Fibroblast of pulmonary artery (primary cell): ENCODE data around the gene S100A11.
"Not testable (repeated sequence)": the region's sequence is repeated elsewhere in the genome, so short reads cannot be mapped to it uniquely, and the experiment has no call there.

Source experiments
- DNase-seq: peaks from one replicate; pipeline ENCODE4 v3.0.0-alpha.2; 2010; ENCODE audit warnings: low read depth
- H3K4me3 ChIP-seq: replicated peaks from 2 replicates; pipeline ENCODE4 v1.5.1; 2011; ENCODE audit warnings: low read depth, mild to moderate bottlenecking, control low read depth, low read length, moderate library complexity
- TF ChIP-seq, protein P1 (sequence below): IDR thresholded peaks from 2 replicates; pipeline ENCODE4 v1.5.1; 2011; ENCODE audit warnings: mild to moderate bottlenecking, control low read depth, low read length, inconsistent platforms; ENCODE audit errors: missing control alignments

S100A11 gene

DNA sequence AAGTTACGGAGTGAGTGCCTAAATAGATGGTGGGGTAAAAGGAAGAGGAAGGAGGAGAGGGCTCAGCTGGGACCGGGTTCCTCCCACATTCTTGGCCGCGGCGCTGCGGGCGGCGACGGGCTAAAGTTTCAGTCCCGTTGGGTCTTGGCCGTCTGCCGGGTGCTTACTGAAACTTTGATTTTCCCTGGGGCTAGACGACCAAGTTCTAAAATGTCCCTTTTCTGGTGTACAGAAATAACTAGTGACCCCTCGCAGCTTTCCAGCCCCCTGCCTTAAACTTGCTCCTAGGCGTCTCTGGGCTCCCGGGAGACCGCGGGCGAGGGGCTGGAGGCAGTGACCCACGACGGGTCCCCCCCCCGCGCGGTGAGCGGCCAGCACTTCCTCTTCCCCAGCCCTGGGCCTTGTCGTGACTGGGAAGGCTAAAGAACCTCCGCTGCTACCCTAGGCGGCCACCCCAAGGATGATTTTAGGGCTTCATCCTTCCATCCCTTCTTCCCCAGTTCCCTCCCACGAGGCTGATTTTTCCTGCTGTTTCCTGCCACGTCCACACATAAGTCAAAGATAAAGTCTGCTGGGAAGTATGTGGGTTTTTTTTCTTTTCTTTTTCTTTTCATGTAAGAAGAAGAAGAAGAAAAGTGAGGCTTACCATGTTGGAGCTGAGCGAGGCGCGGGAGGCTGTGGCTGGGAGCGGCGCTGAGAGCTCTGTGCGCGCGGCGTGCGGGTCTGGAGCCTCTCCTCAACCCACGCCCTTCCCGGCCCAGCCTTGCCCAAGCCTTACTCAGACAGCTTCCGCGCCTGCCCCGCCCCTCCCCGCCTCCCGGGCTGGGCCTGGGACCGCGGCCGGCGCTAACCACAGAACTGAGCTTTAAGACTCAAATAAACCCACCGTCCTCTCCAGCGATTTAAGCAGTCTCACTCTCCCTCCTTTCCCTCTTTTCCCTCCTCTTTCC is at the start of gene S100A11:
Gene S100A11 (minus strand): TSS at position 738 of the 950 bp plus-strand sequence. CDS start 89 bp downstream, at position 649.
- peak within 1 kb of the TSS; percentile 97 for H3K4me3 ChIP-seq
- TF ChIP-seq, protein P1, sequence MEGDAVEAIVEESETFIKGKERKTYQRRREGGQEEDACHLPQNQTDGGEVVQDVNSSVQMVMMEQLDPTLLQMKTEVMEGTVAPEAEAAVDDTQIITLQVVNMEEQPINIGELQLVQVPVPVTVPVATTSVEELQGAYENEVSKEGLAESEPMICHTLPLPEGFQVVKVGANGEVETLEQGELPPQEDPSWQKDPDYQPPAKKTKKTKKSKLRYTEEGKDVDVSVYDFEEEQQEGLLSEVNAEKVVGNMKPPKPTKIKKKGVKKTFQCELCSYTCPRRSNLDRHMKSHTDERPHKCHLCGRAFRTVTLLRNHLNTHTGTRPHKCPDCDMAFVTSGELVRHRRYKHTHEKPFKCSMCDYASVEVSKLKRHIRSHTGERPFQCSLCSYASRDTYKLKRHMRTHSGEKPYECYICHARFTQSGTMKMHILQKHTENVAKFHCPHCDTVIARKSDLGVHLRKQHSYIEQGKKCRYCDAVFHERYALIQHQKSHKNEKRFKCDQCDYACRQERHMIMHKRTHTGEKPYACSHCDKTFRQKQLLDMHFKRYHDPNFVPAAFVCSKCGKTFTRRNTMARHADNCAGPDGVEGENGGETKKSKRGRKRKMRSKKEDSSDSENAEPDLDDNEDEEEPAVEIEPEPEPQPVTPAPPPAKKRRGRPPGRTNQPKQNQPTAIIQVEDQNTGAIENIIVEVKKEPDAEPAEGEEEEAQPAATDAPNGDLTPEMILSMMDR = no peak
- DNase-seq = peak; percentile 85

DNA sequence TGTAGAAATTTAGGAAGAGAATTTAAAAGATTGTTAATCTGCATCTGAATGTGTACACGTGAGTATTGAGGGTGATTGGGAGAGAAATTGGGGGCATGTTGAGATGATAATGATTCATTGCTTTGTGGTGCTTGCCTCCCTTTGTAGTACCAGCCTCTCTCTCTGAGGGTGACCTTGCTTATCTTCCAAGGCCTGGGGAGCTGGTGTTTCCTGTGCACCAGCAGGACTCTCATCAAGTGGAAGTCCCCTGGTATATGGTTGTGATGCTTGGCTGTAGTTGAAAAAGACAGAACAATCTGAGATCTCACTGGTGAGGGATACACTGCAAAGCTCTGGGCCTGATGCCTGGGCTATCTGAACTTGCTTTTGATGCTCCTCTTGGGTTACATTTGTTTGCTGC is 48.0 kb upstream of the S100A11 start:
- no peak for DNase-seq
- no peak overlapping the region for H3K4me3 ChIP-seq
- TF ChIP-seq, protein P1 = no peak

DNA sequence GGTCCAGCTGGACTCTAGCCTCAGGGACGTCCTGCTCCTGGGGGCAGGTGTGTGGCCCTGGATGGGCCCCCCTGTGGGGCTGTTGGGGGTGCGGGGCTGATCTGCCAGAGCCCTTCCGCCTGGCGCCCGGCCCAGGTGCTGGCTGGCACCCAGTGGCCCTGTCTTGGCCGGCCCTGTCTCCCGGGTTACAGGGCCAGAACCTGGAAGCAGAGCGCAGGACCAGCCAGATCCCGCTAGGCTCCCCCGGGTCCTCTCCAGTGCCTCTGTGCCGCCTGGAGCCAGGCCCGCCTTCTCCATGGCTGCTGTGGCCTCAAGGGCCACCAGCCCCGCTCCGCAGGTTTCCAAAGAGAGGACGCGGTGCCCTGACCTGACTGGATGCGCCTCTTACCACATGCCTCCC is 44.2 kb upstream of the S100A11 start:
- not testable (repeated sequence) for H3K4me3 ChIP-seq, DNase-seq

DNA sequence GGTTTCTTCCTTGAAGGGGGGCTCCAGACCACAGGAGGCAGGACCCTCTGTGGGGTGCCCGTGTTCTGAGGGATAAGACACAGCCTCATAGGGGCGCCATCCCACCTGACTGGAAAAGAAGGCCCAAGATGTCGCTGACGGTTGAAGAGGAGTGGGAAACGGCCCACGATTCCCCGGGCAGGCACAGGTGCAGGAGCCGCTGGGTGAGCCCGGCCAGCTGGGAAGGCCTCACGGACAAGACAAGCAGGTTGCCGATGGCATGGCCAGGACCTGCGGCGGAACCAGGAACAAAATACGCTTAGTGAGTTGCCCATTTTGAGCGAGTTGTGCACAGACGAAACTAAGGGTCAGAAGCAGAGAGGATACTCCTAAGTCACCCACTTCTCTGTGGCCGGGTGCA is 43.7 kb upstream of the S100A11 start:
- not testable (repeated sequence) for DNase-seq

DNA sequence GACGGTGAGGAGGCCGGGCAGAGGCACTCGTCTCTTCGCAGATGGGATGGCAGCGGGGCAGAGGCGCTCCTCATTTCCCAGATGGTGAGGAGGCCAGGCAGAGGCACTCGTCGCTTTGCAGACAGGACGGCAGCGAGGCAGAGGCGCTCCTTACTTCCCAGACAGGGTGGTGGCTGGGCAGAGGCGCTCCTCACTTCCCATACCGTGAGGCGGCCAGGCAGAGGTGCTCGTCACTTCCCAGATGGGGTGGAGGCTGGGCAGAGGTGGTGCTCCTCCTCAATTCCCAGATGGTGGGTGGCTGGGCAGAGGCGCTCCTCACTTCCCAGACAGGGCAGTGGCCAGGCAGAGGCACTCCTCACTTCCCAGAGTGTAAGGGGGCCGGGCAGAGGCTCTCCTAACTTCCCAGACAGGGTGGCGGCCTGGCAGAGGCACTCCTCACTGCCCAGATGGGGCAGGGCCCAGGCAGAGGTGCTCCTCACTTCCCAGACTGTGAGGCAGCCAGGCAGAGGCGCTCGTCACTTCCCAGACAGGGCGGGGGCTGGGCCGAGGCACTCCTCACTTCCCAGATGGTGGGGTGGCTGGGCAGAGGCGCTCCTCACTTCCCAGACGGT is 42.1 kb upstream of the S100A11 start:
- no peak for DNase-seq
- TF ChIP-seq, protein P1 = no peak
- no peak overlapping the region for H3K4me3 ChIP-seq

More for the DNA sequence above, 43.7 kb upstream of the S100A11 start:
- not testable (repeated sequence) for H3K4me3 ChIP-seq

DNA sequence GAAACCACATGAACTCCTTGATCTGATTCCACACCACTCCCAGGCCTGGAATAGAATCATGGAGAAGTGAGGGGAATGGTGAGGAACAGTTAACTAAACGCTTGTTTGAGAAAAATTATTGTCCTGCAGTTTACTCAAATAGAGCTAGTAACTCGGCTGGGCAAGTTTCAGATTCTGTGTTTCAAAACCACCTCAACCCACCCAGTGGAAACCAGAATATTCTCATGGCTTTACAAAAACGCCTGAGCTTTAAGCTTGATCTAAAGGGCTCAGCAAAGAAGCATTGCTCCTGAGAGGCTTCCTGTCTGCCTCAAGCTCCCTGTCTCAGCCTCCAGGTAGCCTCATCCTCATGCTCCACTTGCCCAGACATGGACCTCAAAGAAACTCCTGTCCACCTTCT is 35.5 kb upstream of the S100A11 start:
- no peak overlapping the region for H3K4me3 ChIP-seq
- DNase-seq = no peak
- TF ChIP-seq, protein P1 = no peak

DNA sequence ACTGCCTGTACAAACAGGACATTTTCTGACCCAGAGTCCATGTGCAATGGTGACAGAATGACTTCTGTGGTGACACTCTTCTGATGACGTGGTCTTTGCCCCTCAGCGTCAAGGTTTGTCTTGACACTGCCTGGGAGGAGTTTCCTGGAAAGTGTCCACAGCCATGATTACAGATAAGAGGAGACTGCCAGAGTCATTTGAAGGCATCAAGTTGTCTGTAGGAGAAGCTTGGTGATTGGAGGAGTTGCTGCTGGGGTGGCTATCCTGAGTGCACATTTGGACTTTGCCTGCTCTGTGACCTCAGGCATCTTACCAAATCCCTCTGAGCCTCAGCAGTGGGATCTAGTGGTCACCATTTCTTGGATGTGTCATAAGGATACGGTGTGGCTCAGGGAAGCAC is 34.3 kb upstream of the S100A11 start:
- no peak for DNase-seq
- H3K4me3 ChIP-seq = no peak overlapping the region
- TF ChIP-seq, protein P1 = no peak

DNA sequence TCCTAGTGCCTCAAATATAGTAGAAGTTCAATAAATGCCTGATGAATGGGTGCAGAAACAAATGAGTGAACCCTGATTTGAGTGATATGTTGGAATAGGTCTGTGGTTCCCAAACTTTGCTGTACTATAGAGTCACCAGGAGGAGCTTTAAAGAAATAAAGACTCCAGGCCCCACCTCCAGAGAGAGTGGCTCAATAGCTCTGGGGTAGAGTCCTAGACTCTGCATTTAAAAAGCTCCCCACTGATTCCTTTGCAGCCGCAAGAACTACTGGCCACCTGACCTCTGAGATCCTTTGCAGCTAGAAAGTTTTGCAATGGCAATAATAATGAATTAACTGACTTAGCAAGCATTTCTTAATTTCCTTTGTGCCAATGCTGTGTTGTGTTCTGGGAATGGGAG is 31.1 kb upstream of the S100A11 start:
- no peak for DNase-seq
- TF ChIP-seq, protein P1 = no peak

More for the DNA sequence above, 31.1 kb upstream of the S100A11 start:
- H3K4me3 ChIP-seq = no peak overlapping the region
